ENCODE measurements around the gene PAQR5. TPM values are rescaled to one million over a fixed set of nuclear protein-coding genes. Genes with fewer than 3 reads are reported as not detected.

Gene PAQR5
- total RNA-seq, 1 experiment from 2014 or later, result 3.4 TPM

GRCh38 chr15:69271217-69271616 is 27.5 kb upstream of the PAQR5 start:
- ChIA-PET POLR2A (no interaction called here), CTCF (no interaction called here)
- H3K27me3 ChIP-seq (replicated peaks; ENCODE audit: control insufficient read depth, insufficient read depth, low read length), result no peaks in the 10 kb centered on the region
- H3K4me3 Mint-ChIP-seq (ENCODE audit: unreplicated experiment), result no peak overlapping the region
- no peaks in the 10 kb centered on the region for H3K9me3 Mint-ChIP-seq (ENCODE audit: unreplicated experiment)
- no peak overlapping the region for H3K4me3 ChIP-seq (ENCODE audit: low read depth, low read length)
- no TSS peak for BruUV-seq (replicated peaks)
- H3K36me3 Mint-ChIP-seq (ENCODE audit: insufficient read depth, unreplicated experiment), result no peaks in the 10 kb centered on the region
- intact Hi-C loops (cut with micrococcal nuclease; ENCODE audit: unreplicated experiment), result no loop called here
- no peaks in the 10 kb centered on the region for H3K9me3 ChIP-seq
- no peaks in the 10 kb centered on the region for H3K36me3 ChIP-seq (ENCODE audit: control insufficient read depth, insufficient read depth, low read length)
- H3K4me1 ChIP-seq, result peaks cover 9% of the 10 kb centered on the region; the same call in 1 of the 2 replicates
- H3K27me3 Mint-ChIP-seq (ENCODE audit: insufficient read depth, unreplicated experiment), result no peaks in the 10 kb centered on the region
- TF ChIP-seq, protein P1, sequence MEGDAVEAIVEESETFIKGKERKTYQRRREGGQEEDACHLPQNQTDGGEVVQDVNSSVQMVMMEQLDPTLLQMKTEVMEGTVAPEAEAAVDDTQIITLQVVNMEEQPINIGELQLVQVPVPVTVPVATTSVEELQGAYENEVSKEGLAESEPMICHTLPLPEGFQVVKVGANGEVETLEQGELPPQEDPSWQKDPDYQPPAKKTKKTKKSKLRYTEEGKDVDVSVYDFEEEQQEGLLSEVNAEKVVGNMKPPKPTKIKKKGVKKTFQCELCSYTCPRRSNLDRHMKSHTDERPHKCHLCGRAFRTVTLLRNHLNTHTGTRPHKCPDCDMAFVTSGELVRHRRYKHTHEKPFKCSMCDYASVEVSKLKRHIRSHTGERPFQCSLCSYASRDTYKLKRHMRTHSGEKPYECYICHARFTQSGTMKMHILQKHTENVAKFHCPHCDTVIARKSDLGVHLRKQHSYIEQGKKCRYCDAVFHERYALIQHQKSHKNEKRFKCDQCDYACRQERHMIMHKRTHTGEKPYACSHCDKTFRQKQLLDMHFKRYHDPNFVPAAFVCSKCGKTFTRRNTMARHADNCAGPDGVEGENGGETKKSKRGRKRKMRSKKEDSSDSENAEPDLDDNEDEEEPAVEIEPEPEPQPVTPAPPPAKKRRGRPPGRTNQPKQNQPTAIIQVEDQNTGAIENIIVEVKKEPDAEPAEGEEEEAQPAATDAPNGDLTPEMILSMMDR (IDR thresholded peaks at IDR 0.05; ENCODE audit: insufficient read depth in 1 of 2, low read depth in 1 of 2, low read length in 1 of 2, severe bottlenecking in 1 of 2, unreplicated experiment in 1 of 2), result no peak
- H3K4me1 Mint-ChIP-seq (ENCODE audit: low read depth, unreplicated experiment), result peaks cover 16% of the 10 kb centered on the region
- H3K27ac Mint-ChIP-seq (ENCODE audit: unreplicated experiment), result no peak overlapping the region
- no peak for DNase-seq

DNA sequence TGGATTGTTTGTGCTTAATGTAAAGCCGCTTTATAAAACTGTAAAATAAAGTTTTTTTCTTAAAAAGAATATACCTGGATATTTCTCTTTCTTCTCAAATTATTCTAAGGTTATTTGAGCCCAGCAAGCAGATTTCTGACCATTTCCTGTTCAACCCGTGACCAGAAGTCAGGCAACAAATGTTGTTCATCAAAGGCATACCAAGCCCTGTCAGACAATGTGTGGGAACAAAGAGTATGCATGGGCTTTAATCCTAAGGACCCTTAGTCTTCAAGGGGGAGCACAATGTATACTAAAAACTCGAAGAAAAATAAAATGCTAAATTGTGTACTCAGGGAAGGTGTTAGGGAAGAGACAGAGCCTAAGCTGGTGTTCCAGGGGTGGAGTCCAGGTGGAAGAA is 26.6 kb upstream of the PAQR5 start:
- H3K4me3 Mint-ChIP-seq (ENCODE audit: unreplicated experiment), result no peak overlapping the region
- no peaks in the 10 kb centered on the region for H3K27me3 Mint-ChIP-seq (ENCODE audit: insufficient read depth, unreplicated experiment)
- peaks cover 11% of the 10 kb centered on the region; the same call in 1 of the 2 replicates for H3K4me1 ChIP-seq
- H3K4me1 Mint-ChIP-seq (ENCODE audit: low read depth, unreplicated experiment), result peaks cover 25% of the 10 kb centered on the region
- no peaks in the 10 kb centered on the region for H3K9me3 ChIP-seq
- H3K36me3 Mint-ChIP-seq (ENCODE audit: insufficient read depth, unreplicated experiment), result no peaks in the 10 kb centered on the region
- no peaks in the 10 kb centered on the region for H3K27me3 ChIP-seq (replicated peaks; ENCODE audit: control insufficient read depth, insufficient read depth, low read length)
- no peak for DNase-seq
- H3K36me3 ChIP-seq (ENCODE audit: control insufficient read depth, insufficient read depth, low read length), result no peaks in the 10 kb centered on the region
- no TSS peak for BruUV-seq (replicated peaks)
- ChIA-PET POLR2A (no interaction called here), CTCF (no interaction called here)
- intact Hi-C loops (cut with micrococcal nuclease; ENCODE audit: unreplicated experiment), result no loop called here
- no peak overlapping the region for H3K4me3 ChIP-seq (ENCODE audit: low read depth, low read length)
- TF ChIP-seq, protein P1 (IDR thresholded peaks at IDR 0.05; ENCODE audit: insufficient read depth in 1 of 2, low read depth in 1 of 2, low read length in 1 of 2, severe bottlenecking in 1 of 2, unreplicated experiment in 1 of 2), result no peak
- no peak overlapping the region for H3K27ac Mint-ChIP-seq (ENCODE audit: unreplicated experiment)
- H3K9me3 Mint-ChIP-seq (ENCODE audit: unreplicated experiment), result no peaks in the 10 kb centered on the region

GRCh38 chr15:69272891-69273290 is 25.8 kb upstream of the PAQR5 start:
- Mint-ChIP-seq H3K36me3 (ENCODE audit: insufficient read depth, unreplicated experiment) (no peaks in the 10 kb centered on the region), H3K27ac (ENCODE audit: unreplicated experiment) (no peak overlapping the region), H3K9me3 (ENCODE audit: unreplicated experiment) (no peaks in the 10 kb centered on the region), H3K27me3 (ENCODE audit: insufficient read depth, unreplicated experiment) (no peaks in the 10 kb centered on the region), H3K4me3 (ENCODE audit: unreplicated experiment) (no peak overlapping the region), H3K4me1 (ENCODE audit: low read depth, unreplicated experiment) (peaks cover 26% of the 10 kb centered on the region)
- Histone ChIP-seq H3K27me3 (replicated peaks; ENCODE audit: control insufficient read depth, insufficient read depth, low read length) (no peaks in the 10 kb centered on the region), H3K4me1 (peaks cover 11% of the 10 kb centered on the region; the same call in 1 of the 2 replicates), H3K36me3 (ENCODE audit: control insufficient read depth, insufficient read depth, low read length) (no peaks in the 10 kb centered on the region), H3K4me3 (ENCODE audit: low read depth, low read length) (no peak overlapping the region), H3K9me3 (no peaks in the 10 kb centered on the region)
- ChIA-PET CTCF (no interaction called here), POLR2A (no interaction called here)
- intact Hi-C loops (cut with micrococcal nuclease; ENCODE audit: unreplicated experiment), result no loop called here
- no TSS peak for BruUV-seq (replicated peaks)
- DNase-seq, result no peak
- TF ChIP-seq, protein P1 (IDR thresholded peaks at IDR 0.05; ENCODE audit: insufficient read depth in 1 of 2, low read depth in 1 of 2, low read length in 1 of 2, severe bottlenecking in 1 of 2, unreplicated experiment in 1 of 2), result no peak
